ENCODE data around the gene ALDH1A3.

Gene ALDH1A3

GRCh38 chr15:100926258-100926657 lies 46.6 kb downstream of the ALDH1A3 start:
- ATAC-seq = no peak
- no peak for TF ChIP-seq ZFP30 (CRISPR knock-in tag; IDR thresholded peaks at IDR 0.05)
- no peak for TF ChIP-seq CREB5 (CRISPR knock-in tag; IDR thresholded peaks at IDR 0.05; ENCODE audit: low read depth)
- TF ChIP-seq TOX (CRISPR knock-in tag; IDR thresholded peaks at IDR 0.05; ENCODE audit: borderline replicate concordance) = no peak
- TF ChIP-seq TSHZ2 (CRISPR knock-in tag; IDR thresholded peaks at IDR 0.05) = no peak
- no peak for TF ChIP-seq RARB (CRISPR knock-in tag; IDR thresholded peaks at IDR 0.05)
- no peak for TF ChIP-seq POU6F1 (CRISPR knock-in tag; IDR thresholded peaks at IDR 0.05; ENCODE audit: borderline replicate concordance, low read depth)
- TF ChIP-seq OSR1 (CRISPR knock-in tag; IDR thresholded peaks at IDR 0.05) = no peak
- TF ChIP-seq CSDC2 (CRISPR knock-in tag; IDR thresholded peaks at IDR 0.05) = no peak
- no peak for TF ChIP-seq ZFP3 (CRISPR knock-in tag; IDR thresholded peaks at IDR 0.05)
- TF ChIP-seq TCF4 (CRISPR knock-in tag; IDR thresholded peaks at IDR 0.05; ENCODE audit: borderline replicate concordance) = no peak
- no peak for TF ChIP-seq PPARA (CRISPR knock-in tag; IDR thresholded peaks at IDR 0.05; ENCODE audit: borderline replicate concordance)

- TF ChIP-seq BACH2 (CRISPR knock-in tag; IDR thresholded peaks at IDR 0.05; ENCODE audit: borderline replicate concordance) (no peak), ZFP30 (CRISPR knock-in tag; IDR thresholded peaks at IDR 0.05) (no peak), TOX (CRISPR knock-in tag; IDR thresholded peaks at IDR 0.05; ENCODE audit: borderline replicate concordance) (no peak), RARB (CRISPR knock-in tag; IDR thresholded peaks at IDR 0.05) (no peak), CREB5 (CRISPR knock-in tag; IDR thresholded peaks at IDR 0.05; ENCODE audit: low read depth) (no peak), CSDC2 (CRISPR knock-in tag; IDR thresholded peaks at IDR 0.05) (no peak), TCF4 (CRISPR knock-in tag; IDR thresholded peaks at IDR 0.05; ENCODE audit: borderline replicate concordance) (no peak), ZC3H10 (CRISPR knock-in tag; IDR thresholded peaks at IDR 0.05) (no peak), OSR1 (CRISPR knock-in tag; IDR thresholded peaks at IDR 0.05) (no peak), ZFP3 (CRISPR knock-in tag; IDR thresholded peaks at IDR 0.05) (no peak), ZNF70 (CRISPR knock-in tag; IDR thresholded peaks at IDR 0.05) (no peak), CSRNP3 (CRISPR knock-in tag; IDR thresholded peaks at IDR 0.05) (no peak), PPARA (CRISPR knock-in tag; IDR thresholded peaks at IDR 0.05; ENCODE audit: borderline replicate concordance) (no peak), ISL1 (CRISPR knock-in tag; IDR thresholded peaks at IDR 0.05) (no peak), POU6F1 (CRISPR knock-in tag; IDR thresholded peaks at IDR 0.05; ENCODE audit: borderline replicate concordance, low read depth) (no peak), SNAI2 (CRISPR knock-in tag; IDR thresholded peaks at IDR 0.05) (no peak), GLIS3 (CRISPR knock-in tag; IDR thresholded peaks at IDR 0.05) (no peak), ESRRG (CRISPR knock-in tag; IDR thresholded peaks at IDR 0.05) (no peak), ARNTL (CRISPR knock-in tag; IDR thresholded peaks at IDR 0.05; ENCODE audit: borderline replicate concordance, low read depth) (no peak), TSHZ2 (CRISPR knock-in tag; IDR thresholded peaks at IDR 0.05) (no peak)
- ATAC-seq = no peak
Measured at GRCh38 chr15:100926971-100927756, 47.5 kb downstream of the ALDH1A3 start.
